OCI-LY7 (cell line): Measurements from ENCODE around the gene FMN1.

Experiments
- CTCF ChIP-seq: fragments of 200-600 bp; sonication (generic); conservative IDR thresholded peaks from 2 replicates; pipeline ENCODE4 v1.5.1; 2014; ENCODE audit warnings: mild to moderate bottlenecking, antibody characterized with exemption, low read length, moderate library complexity, mixed read lengths
- EZH2phosphoT487 ChIP-seq: fragments of 200-600 bp; sonication (generic); IDR thresholded peaks from 2 replicates; pipeline ENCODE4 v1.6.1; 2018; ENCODE audit warnings: low read depth, borderline replicate concordance, mild to moderate bottlenecking, mixed run types, antibody characterized with exemption, low read length, moderate library complexity, mixed read lengths

GRCh38 chr15:33043636-33044035, 150.9 kb downstream of the FMN1 start:
- no peak for TF ChIP-seq CTCF
- TF ChIP-seq EZH2phosphoT487 = no peak
